ENCODE data around the gene AUH.

Gene AUH

DNA sequence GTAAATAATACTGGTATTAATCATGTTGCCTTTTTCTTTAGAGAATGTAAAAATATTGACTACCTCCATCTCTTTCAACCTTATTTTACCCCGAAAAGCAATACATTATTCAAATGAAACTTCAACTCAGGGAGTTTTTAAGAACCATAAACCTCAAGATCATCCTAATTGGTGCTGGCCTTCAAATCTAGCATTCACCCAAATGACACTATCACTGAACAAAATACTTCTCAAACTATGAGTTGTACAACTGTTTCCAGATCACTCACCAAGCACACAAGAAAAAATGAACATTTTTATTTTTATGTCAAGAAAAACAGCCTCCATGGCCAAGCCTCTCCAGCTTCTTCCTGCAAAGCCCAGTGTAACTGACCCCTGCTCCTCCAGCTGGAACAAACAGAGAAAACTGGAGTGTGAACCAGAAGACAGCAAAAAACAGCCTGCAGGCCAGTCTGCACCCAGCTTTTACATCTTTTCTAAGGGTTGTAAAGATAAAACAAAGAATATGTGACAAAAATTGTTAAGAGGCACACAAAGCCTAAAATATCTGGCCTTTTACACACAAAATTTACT lies 21.2 kb downstream of the AUH start:
- no peak overlapping the region for H3K4me3 ChIP-seq (ENCODE audit: low read depth, low read length)
- DNase-seq (ENCODE audit: low read depth), result no peak
- TF ChIP-seq, protein P1, sequence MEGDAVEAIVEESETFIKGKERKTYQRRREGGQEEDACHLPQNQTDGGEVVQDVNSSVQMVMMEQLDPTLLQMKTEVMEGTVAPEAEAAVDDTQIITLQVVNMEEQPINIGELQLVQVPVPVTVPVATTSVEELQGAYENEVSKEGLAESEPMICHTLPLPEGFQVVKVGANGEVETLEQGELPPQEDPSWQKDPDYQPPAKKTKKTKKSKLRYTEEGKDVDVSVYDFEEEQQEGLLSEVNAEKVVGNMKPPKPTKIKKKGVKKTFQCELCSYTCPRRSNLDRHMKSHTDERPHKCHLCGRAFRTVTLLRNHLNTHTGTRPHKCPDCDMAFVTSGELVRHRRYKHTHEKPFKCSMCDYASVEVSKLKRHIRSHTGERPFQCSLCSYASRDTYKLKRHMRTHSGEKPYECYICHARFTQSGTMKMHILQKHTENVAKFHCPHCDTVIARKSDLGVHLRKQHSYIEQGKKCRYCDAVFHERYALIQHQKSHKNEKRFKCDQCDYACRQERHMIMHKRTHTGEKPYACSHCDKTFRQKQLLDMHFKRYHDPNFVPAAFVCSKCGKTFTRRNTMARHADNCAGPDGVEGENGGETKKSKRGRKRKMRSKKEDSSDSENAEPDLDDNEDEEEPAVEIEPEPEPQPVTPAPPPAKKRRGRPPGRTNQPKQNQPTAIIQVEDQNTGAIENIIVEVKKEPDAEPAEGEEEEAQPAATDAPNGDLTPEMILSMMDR (IDR thresholded peaks at IDR 0.05; ENCODE audit: control insufficient read depth, extremely low read depth, insufficient read depth), result no peak

DNA sequence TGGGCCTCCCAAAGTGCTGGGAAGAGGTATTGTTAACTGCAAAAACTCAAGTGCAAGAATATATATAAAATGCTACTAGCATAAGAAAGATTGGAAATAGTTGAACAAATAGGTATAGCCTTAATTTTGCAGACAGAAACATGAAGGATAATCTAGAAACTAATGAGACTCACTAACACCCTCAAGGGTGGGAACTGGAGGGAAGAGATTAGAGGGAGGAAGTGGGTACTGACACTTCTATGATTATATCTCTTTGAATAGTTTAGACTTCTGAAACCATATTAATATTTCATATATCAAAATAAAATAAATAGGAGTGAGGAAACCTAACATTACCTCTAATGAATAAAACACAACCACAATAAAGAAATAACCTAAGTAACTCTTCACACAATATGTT lies 23.0 kb downstream of the AUH start:
- no peak overlapping the region for H3K4me3 ChIP-seq (ENCODE audit: low read depth, low read length)
- DNase-seq (ENCODE audit: low read depth), result no peak
- TF ChIP-seq, protein P1 (IDR thresholded peaks at IDR 0.05; ENCODE audit: control insufficient read depth, extremely low read depth, insufficient read depth), result no peak

DNA sequence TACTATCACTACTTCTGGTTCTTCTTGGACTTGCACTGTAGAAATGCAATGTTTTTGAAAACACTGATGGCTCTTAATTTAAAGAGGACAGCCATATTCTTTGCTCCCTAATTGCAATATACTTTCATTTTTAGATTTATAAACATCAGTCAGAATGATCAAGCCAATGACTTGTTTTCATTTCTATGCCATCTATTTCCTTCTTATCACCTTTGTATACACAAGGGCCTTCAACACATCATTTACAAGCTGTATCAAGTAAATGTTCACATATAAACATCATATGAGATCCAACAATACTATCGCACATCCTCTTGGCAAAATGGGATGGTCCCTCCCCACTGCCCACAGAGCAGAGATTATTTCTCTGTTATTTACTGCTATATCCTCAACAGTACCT lies 24.9 kb downstream of the AUH start:
- TF ChIP-seq, protein P1 (IDR thresholded peaks at IDR 0.05; ENCODE audit: control insufficient read depth, extremely low read depth, insufficient read depth), result no peak
- no peak for DNase-seq (ENCODE audit: low read depth)
- no peak overlapping the region for H3K4me3 ChIP-seq (ENCODE audit: low read depth, low read length)

DNA sequence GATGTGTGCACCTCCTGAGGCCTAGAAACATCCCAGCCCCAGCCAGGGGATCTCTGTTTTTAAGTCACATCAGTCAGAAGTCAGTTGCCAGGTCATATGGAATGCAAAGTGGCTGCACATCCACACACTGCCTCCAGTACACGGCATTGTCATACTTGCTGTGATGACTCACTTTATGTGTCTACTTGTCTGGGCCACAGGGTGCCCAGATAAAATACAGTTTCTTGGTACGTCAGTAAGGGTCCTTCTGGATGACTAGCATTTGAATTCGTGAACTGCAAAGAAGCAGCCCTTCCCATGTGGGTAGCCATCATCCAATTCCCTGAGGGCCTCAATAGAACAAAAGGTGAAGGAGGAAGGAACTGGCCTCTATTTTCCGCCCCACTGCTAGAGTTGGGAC lies 27.7 kb downstream of the AUH start:
- H3K4me3 ChIP-seq (ENCODE audit: low read depth, low read length), result no peak overlapping the region
- TF ChIP-seq, protein P1 (IDR thresholded peaks at IDR 0.05; ENCODE audit: control insufficient read depth, extremely low read depth, insufficient read depth), result no peak
- no peak for DNase-seq (ENCODE audit: low read depth)

DNA sequence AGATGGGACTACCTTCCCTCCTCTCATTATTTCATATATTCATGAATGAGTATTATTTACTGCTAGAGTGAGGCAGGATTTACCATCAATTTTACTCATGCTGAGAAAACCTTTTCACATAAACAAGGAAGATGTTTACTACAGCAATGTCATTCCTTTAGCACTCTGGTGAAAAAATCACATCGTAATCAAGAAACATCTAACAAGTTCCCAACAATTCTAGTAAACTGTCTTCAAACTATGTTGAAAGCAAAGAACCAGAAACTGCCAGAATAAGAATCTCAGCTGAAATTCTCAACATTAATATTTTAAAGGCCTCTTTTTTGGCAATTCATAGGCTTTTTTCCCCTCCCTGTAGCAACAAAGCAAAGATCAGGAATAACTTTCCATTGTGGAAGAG lies 28.2 kb downstream of the AUH start:
- no peak for DNase-seq (ENCODE audit: low read depth)
- no peak overlapping the region for H3K4me3 ChIP-seq (ENCODE audit: low read depth, low read length)
- TF ChIP-seq, protein P1 (IDR thresholded peaks at IDR 0.05; ENCODE audit: control insufficient read depth, extremely low read depth, insufficient read depth), result no peak

DNA sequence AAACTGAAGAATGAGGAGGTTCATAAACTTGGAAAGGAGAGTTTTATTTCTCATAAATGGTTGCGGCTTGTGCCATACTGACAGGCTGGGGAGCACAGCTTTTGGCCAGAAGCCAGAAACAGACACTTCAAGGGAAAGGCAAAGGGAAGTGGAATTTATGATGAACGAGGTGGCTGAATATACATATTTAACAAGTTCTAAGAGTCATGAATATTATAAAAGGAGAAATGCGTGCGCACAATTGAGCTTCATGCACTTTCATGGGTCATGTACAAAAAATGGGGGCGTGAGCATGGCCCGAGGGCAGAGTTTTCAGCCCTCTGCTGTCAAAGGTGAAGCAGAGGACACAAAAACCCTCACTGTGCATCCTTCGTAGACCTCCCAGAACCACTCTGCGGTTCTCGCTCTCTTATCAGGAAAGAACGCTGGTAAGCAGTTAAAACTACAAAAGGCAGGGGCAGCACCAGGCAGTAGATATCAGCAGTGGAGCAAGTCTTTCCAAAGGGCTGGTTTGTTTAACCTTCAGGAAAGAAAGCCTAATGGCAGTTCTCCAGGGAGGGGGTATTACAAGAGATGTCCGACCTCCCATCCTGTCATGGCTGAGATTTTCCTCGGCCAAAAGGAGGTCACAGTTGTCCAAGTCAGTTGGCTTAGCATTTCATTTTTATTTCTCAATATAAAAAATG lies 29.0 kb downstream of the AUH start:
- DNase-seq (ENCODE audit: low read depth), result no peak
- H3K4me3 ChIP-seq (ENCODE audit: low read depth, low read length), result no peak overlapping the region
- TF ChIP-seq, protein P1 (IDR thresholded peaks at IDR 0.05; ENCODE audit: control insufficient read depth, extremely low read depth, insufficient read depth), result no peak

DNA sequence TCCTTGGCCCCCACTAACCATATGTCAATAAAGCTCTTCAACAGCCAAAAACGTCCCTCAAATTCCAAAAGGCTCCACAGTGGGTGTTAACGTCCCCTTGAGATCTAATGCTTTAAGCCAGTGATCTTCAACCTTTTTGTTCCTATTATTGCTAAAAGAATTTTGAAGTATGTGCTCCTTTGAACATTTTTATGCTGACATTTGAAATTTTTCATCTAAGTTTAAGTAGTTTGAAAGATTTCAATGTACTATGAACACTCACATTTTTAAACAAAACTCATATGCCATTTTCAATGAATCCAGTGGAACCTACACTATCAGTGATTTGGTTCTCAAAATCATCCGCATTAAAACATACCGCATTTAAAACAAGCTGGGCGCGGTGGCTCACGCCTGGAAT lies 29.9 kb downstream of the AUH start:
- TF ChIP-seq, protein P1 (IDR thresholded peaks at IDR 0.05; ENCODE audit: control insufficient read depth, extremely low read depth, insufficient read depth), result no peak
- no peak for DNase-seq (ENCODE audit: low read depth)
- H3K4me3 ChIP-seq (ENCODE audit: low read depth, low read length), result no peak overlapping the region

All from LNCaP clone FGC (cell line).